AG04449 (cell line): Measurements from ENCODE around the gene LDB3.
A peak's percentile ranks its signal among the peaks of the same experiment; 100 is the strongest.

Source experiments
- CTCF ChIA-PET: fragments of 350-600 bp; formaldehyde crosslinking; extraction: SDS; loops from one replicate; lab custom pipeline; 2021; ENCODE audit warnings: antibody characterized with exemption; lab: Yijun Ruan, JAX
- POLR2A ChIA-PET: fragments of 400-600, 350-600 bp; formaldehyde crosslinking; extraction: SDS; loops from one replicate; lab custom pipeline; 2020; ENCODE audit warnings: antibody characterized with exemption, inconsistent platforms; lab: Yijun Ruan, JAX
- DNase-seq: peaks from one replicate; pipeline ENCODE4 v3.0.0-alpha.2; 2010; ENCODE audit warnings: low read depth, low spot score
- H3K4me3 ChIP-seq: 2 replicates; pipeline ENCODE4 v1.5.1; 2011; ENCODE audit warnings: low read depth, mild to moderate bottlenecking, control low read depth, low read length
- CTCF ChIP-seq: IDR thresholded peaks from one replicate; pipeline ENCODE4 v1.5.1; 2011; ENCODE audit warnings: mild to moderate bottlenecking, moderate library complexity, low read length, control low read depth, inconsistent platforms; ENCODE audit not compliant: insufficient read depth; ENCODE audit errors: missing control alignments

The LDB3 gene

DNA sequence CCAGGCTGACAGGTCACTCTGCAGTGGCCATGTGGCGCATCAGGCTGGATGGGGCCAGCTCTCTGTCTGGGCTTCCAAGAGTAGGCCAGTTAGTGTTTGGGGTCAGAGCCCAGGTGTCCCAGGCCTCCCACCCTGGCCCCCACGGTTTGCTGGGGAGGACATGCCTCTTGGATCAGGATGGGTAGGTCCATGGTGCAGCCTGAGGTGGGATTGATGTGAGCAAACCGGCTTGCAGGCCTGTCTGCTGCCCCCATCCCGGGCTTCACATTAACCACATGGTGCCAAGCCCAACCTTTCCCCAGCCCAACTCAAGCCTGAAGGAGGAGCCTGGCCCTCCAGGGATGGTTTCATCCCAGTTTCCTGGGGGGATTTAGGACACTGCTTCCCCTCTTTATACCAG lies 39.2 kb downstream of the LDB3 start:
- ChIA-PET CTCF (interaction anchor here (0.6 to 8.1 kb wide), 5 partner anchors 10 to 231 kb away, joined by 3 to 68 read pairs (median 10); no protein-coding TSS in a partner anchor), POLR2A (no interaction called here)
- TF ChIP-seq CTCF = no peak
- DNase-seq = no peak
- no peak overlapping the region for H3K4me3 ChIP-seq

- H3K4me3 ChIP-seq = no peak overlapping the region
- CTCF ChIA-PET = interaction anchor here (0.9 to 8.1 kb wide), 7 partner anchors 14 to 235 kb away, joined by 3 to 68 read pairs (median 5); no protein-coding TSS in a partner anchor
- POLR2A ChIA-PET = no interaction called here
- no peak for TF ChIP-seq CTCF
- no peak for DNase-seq
These were observed 39.9 kb downstream of the LDB3 start for GRCh38 chr10:86708068-86708782.

DNA sequence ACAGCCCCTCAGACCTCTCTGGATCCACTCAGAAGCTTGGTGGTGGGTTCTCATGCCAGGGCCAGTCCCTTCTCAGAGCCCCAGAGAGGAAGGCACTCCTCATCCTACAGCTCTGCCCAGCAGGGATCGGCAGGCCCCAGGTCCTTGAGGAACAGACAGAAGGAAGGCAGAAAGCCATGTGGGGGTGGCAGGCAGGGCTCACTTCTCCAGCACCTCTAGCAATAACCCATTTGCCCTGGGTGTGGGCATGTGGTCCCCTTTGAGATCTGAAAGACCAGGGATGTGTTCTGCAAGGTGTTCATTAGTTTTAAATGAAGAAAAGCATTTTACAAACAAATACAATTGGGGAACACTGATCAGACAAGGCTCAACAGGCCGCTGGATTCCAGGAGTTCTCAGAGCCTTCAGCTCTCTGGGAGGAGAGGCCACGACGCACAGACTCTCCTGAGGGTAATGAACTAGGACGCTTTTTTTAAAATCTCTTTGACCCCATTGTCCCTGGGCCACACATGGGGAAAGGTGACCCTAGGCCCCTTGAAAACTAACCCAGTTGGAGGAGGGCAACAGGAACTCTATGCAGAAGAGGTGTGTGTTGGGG lies 40.6 kb downstream of the LDB3 start:
- no peak for DNase-seq
- no peak for TF ChIP-seq CTCF
- no peak overlapping the region for H3K4me3 ChIP-seq
- ChIA-PET CTCF (interaction anchor here (0.9 to 8.1 kb wide), 8 partner anchors 15 to 235 kb away, joined by 3 to 68 read pairs (median 5); no protein-coding TSS in a partner anchor), POLR2A (no interaction called here)

DNA sequence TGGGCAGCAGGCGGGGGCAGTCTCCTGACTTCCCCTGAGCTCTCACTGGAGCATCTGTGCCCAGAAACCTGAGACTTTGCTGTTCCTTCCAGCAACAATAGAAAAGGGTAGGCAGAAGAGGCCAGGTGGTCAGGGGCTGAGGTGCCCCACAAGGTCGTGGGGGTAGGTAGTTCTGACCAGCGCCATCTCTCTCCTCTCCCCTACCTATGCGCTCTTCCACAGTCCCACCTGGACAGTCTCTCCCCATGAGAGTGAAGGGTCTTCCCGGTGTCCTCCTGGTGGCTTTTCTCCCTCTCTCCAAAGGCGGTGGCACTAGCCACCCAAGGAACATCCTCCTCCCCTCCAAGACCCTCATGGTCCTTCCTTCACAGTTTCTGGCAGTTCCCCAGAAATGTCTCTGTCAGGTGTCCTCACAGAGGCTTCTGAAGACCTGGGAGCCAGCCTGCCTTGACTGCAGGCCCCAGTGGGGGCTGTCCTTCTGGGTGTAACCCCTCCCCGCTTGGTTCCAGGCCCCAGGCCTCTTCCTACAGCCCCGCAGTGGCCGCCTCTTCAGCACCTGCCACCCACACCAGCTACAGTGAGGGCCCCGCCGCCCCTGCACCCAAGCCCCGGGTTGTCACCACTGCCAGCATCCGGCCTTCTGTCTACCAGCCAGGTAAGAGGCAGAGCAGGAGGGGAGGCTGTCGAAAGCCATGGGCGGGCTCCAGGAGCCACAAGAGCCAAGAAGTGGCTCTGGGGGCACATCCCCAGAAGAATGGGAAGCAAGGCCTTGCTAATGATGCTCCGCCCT lies 41.3 kb downstream of the LDB3 start:
- DNase-seq = no peak
- CTCF ChIA-PET = interaction anchor here (1.0 to 8.1 kb wide), 7 partner anchors 15 to 234 kb away, joined by 3 to 68 read pairs (median 5); no protein-coding TSS in a partner anchor
- POLR2A ChIA-PET = no interaction called here
- no peak for TF ChIP-seq CTCF
- H3K4me3 ChIP-seq = no peak overlapping the region

DNA sequence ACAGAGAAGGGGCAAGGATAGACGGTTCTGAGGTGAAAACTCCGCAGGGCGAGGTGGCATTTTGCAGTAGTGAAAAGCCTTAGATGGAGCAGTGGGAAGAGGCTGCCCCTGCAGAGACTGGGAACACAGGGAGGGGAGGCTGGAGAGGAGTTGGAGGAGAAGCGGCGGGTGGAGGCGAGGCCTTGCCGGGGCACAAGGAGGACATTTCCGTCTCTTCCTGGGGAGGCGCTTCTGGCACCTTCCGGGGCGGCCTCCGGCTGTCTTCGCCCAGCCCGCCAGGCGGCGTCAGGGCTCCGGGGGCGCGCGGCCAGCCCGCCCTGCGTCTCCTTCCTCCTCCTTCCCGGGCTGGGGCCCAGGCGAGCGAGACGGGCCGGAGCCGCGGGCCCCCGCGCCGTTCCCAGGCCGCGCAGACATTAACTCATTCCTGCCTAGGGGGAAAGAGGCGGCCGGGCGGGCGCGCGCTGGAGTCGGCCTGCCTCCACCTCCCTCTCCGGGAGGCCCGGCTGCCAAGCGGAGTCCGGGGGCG lies 42.7 kb downstream of the LDB3 start:
- ChIA-PET CTCF (interaction anchor here (1.4 to 8.1 kb wide), 5 partner anchors 17 to 311 kb away, joined by 3 to 68 read pairs (median 4); no protein-coding TSS in a partner anchor), POLR2A (no interaction called here)
- DNase-seq = peak; percentile 10
- peak overlapping the region; percentile 57 for H3K4me3 ChIP-seq
- TF ChIP-seq CTCF = peak; percentile 82
